Measurements from ENCODE around the gene BMP2.

- TF ChIP-seq POLR2AphosphoS5 (IDR thresholded peaks at IDR 0.05; ENCODE audit: low read depth) (no peak), CTCF (conservative IDR thresholded peaks at IDR 0.05; ENCODE audit: low read depth in 2 of 2) (no peak), REST (IDR thresholded peaks at IDR 0.05; ENCODE audit: unreplicated experiment) (no peak), EZH2phosphoT487 (IDR thresholded peaks at IDR 0.05; ENCODE audit: unreplicated experiment) (no peak), EZH2 (IDR thresholded peaks at IDR 0.05; ENCODE audit: low read depth, unreplicated experiment) (no peak), ETS1 (IDR thresholded peaks at IDR 0.05) (no peak), ZNF331 (CRISPR knock-in tag; IDR thresholded peaks at IDR 0.05; ENCODE audit: low read depth) (no peak), ZNF114 (CRISPR knock-in tag; IDR thresholded peaks at IDR 0.05) (no peak), JUNB (IDR thresholded peaks at IDR 0.05; ENCODE audit: unreplicated experiment) (no peak)
These were observed 36.7 kb upstream of the BMP2 start for GRCh38 chr20:6730672-6731328.
